HCT116 (cell line): Measurements from ENCODE around the gene SMIM5. TPM values are rescaled to one million over a fixed set of nuclear protein-coding genes. Genes with fewer than 3 reads are reported as not detected.

Experiments used
- ATAC-seq: fragments of 200-7000 bp; cut with Tn5 transposase; 2 replicates; pipeline ENCODE4 v1.9.1; 2020; ENCODE audit warnings: mild to moderate bottlenecking, moderate library complexity
- BruUV-seq: library from RNA; stranded (reverse); fragments of 400-500 nt; replicated peaks from 2 replicates; lab custom pipeline; 2021; lab: Mats Ljungman, UMichigan
- CTCF ChIA-PET: fragments of 300-600 bp; sonication (Branson Sonifier 250); formaldehyde crosslinking; loops from one replicate; lab custom pipeline; 2021; ENCODE audit warnings: antibody characterized with exemption; lab: Charles Lee
- POLR2A ChIA-PET: fragments of 300-600, 350-600 bp; sonication (Branson Sonifier 250); formaldehyde crosslinking; loops from one replicate; lab custom pipeline; 2021; ENCODE audit warnings: antibody characterized with exemption; lab: Charles Lee
- RAD21 ChIA-PET, 2 experiments: fragments of 300-600 bp; sonication (Branson Sonifier 250); formaldehyde crosslinking; loops; one replicate each; lab custom pipeline; 2023; ENCODE audit warnings: low total read pairs in 2 of 2; ENCODE audit not compliant: uncharacterized antibody in 2 of 2, unreplicated experiment in 2 of 2, low non-redundant PET in 1 of 2; lab: Charles Lee
- DNase-seq: peaks from one replicate; pipeline ENCODE4 v3.0.0-alpha.2; 2010; ENCODE audit warnings: low read depth, low spot score
- H2AFZ ChIP-seq: fragments of 200-600 bp; shearing (Covaris generic), sonication (generic); 2 replicates; pipeline ENCODE4 v1.6.1; 2017; ENCODE audit warnings: low read depth, mixed run types, mixed read lengths, antibody characterized with exemption, low read length; ENCODE audit not compliant: poor library complexity, severe bottlenecking
- H3K27ac ChIP-seq: 2 replicates; pipeline ENCODE4 v1.5.1; 2012; ENCODE audit warnings: low read depth, low read length
- H3K27me3 ChIP-seq: fragments of 200-600 bp; sonication (generic); 2 replicates; pipeline ENCODE4 v1.6.1; 2016; ENCODE audit warnings: mixed run types, low read length, mixed read lengths; ENCODE audit not compliant: insufficient read depth
- H3K36me3 ChIP-seq, 2 experiments: fragments of 200-500 bp in 1 of 2; fragments of 200-600 bp in 1 of 2; sonication (Bioruptor generic) in 1 of 2; sonication (generic) in 1 of 2; 2 replicates each; pipeline versions ENCODE4 v1.5.1 to v1.6.1; 2014 to 2016; ENCODE audit warnings: low read length in 2 of 2, inconsistent platforms in 1 of 2, mixed read lengths in 1 of 2, mixed run types in 1 of 2; ENCODE audit not compliant: insufficient read depth in 2 of 2, control insufficient read depth in 1 of 2
- H3K4me1 ChIP-seq, 2 experiments: fragments of 200-600 bp in 1 of 2; sonication (generic) in 1 of 2; 2 replicates each; pipeline versions ENCODE4 v1.5.1 to v1.6.1; 2012 to 2017; ENCODE audit warnings: low read length in 2 of 2, inconsistent platforms in 1 of 2, mild to moderate bottlenecking in 1 of 2, mixed read lengths in 1 of 2, mixed run types in 1 of 2, moderate library complexity in 1 of 2; ENCODE audit not compliant: insufficient read depth in 2 of 2, control insufficient read depth in 1 of 2
- H3K4me2 ChIP-seq: fragments of 200-600 bp; sonication (generic); 2 replicates; pipeline ENCODE4 v1.6.1; 2017; ENCODE audit warnings: mixed run types, low read length, mixed read lengths
- H3K4me3 ChIP-seq, 2 experiments: fragments of 200-600 bp in 1 of 2; sonication (generic) in 1 of 2; replicated peaks in 1 of 2; 2 replicates each; pipeline ENCODE4 v1.5.1; 2011 to 2016; ENCODE audit warnings: low read length in 2 of 2, control low read depth in 1 of 2, low read depth in 1 of 2, mild to moderate bottlenecking in 1 of 2, mixed read lengths in 1 of 2, mixed run types in 1 of 2
- H3K79me2 ChIP-seq: fragments of 200-600 bp; sonication (generic); 2 replicates; pipeline ENCODE4 v1.6.1; 2017; ENCODE audit warnings: mild to moderate bottlenecking, mixed run types, low read length, moderate library complexity, mixed read lengths; ENCODE audit not compliant: insufficient read depth
- H3K9ac ChIP-seq: fragments of 200-600 bp; sonication (generic); 2 replicates; pipeline ENCODE4 v1.6.1; 2016; ENCODE audit warnings: low read length, mixed read lengths
- H3K9me2 ChIP-seq: fragments of 200-600 bp; sonication (generic), shearing (Covaris generic); 2 replicates; pipeline ENCODE4 v1.6.1; 2017; ENCODE audit warnings: mixed run types, mild to moderate bottlenecking, moderate library complexity; ENCODE audit not compliant: insufficient read depth
- H3K9me3 ChIP-seq, 2 experiments: fragments of 200-500 bp in 1 of 2; fragments of 200-600 bp in 1 of 2; sonication (Bioruptor generic) in 1 of 2; sonication (generic) in 1 of 2; 2 replicates each; pipeline ENCODE4 v1.6.1; 2014 to 2017; ENCODE audit warnings: low read length in 2 of 2, mixed read lengths in 2 of 2, inconsistent platforms in 1 of 2, low read depth in 1 of 2, mild to moderate bottlenecking in 1 of 2, mixed run types in 1 of 2, moderate library complexity in 1 of 2; ENCODE audit not compliant: control insufficient read depth in 1 of 2, insufficient read depth in 1 of 2
- H4K20me1 ChIP-seq: fragments of 200-600 bp; sonication (generic), shearing (Covaris generic); 2 replicates; pipeline ENCODE4 v1.6.1; 2017; ENCODE audit warnings: mixed run types, mild to moderate bottlenecking, moderate library complexity; ENCODE audit not compliant: insufficient read depth
- SP1 ChIP-seq: IDR thresholded peaks from 2 replicates; pipeline ENCODE4 v1.6.1; 2012; ENCODE audit warnings: low read depth
- YY1 ChIP-seq: IDR thresholded peaks from 2 replicates; pipeline ENCODE4 v1.6.1; 2011; ENCODE audit warnings: low read length, low read depth, moderate library complexity, mild to moderate bottlenecking; ENCODE audit not compliant: insufficient replicate concordance; ENCODE audit errors: extremely low read depth
- ZBTB33 ChIP-seq: IDR thresholded peaks from 2 replicates; pipeline ENCODE4 v1.6.1; 2011; ENCODE audit warnings: mild to moderate bottlenecking, low read length, moderate library complexity; ENCODE audit not compliant: insufficient replicate concordance; ENCODE audit errors: extremely low read depth
- intact Hi-C: fragments of 100-400 bp; cut with micrococcal nuclease; formaldehyde crosslinking; loops from 2 replicates; pipeline ENCODE4 v1.10.0; 2022
- total RNA-seq: library from RNA; stranded (reverse); gene quantifications from one replicate; pipeline ENCODE4 v1.2.1, GENCODE V29; 2021; ENCODE audit not compliant: unreplicated experiment

The SMIM5 gene
- total RNA-seq, 1 experiment from 2014 or later: 0.12 TPM

DNA sequence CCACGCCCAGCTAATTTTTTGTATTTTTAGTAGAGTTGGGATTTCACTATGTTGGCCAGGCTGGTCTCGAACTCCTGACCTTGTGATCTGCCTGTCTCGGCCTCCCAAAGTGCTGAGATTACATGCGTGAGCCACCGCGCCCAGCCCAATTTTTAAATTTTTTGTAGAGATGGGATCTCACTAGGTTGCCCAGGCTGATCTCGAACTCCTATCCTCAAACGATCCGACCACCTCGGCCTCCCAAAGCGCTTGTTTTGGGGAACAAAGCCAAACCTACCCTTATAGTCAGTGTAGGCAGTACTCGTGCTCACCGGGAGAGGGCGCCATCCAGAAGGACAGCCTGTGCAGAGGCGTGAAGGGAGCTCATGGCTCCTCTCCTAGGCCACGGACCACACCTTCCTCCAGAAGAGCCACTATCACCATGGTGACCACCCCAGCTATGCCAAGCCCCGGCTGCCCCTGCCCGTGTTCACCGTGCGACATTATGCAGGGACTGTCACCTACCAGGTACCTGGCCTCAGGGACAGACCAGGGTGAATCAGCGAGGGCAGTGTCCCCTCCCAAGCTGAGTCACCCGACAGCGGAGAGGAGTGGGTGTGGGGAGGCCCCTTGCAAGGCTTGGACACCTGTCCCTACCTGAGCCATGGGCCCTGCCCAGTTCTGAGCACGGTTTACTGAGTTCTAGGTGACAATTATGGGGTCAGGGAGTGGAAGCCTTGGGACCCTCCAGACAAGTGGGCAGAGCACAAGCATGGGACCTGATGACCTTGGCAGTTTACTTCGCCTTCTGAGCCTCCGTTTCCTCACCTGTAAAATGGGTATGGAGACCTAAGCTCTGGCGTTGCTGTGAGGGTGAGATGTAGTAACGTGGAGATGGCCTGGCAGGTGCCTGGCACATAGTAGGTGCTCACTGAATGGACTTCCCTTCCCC lies 31.9 kb upstream of the SMIM5 start (continued):
- TF ChIP-seq YY1 (peak; percentile 4), SP1 (peak; percentile 88)

- H3K4me2 ChIP-seq: peak overlapping the region; percentile 70; the same call in 1 of the 2 replicates
- ATAC-seq (no peak), DNase-seq (no peak)
- BruUV-seq: no TSS peak
- H3K9ac ChIP-seq: no peak overlapping the region
- no peak overlapping the region for H2AFZ ChIP-seq
- no peak overlapping the region for H3K4me3 ChIP-seq
- no peaks in the 10 kb centered on the region for H3K9me3 ChIP-seq
- ChIA-PET RAD21 (no interaction called here), POLR2A (no interaction called here), CTCF (interaction anchor here (0.9 to 4.2 kb wide), 6 partner anchors 8 to 147 kb away, joined by 3 to 73 read pairs (median 23); partner anchors contain the start of gene SMIM5)
- no peaks in the 10 kb centered on the region for H4K20me1 ChIP-seq
- H3K27ac ChIP-seq: no peak overlapping the region; the same call in 1 of the 2 replicates
- H3K4me1 ChIP-seq: peaks cover 15 to 51% of the 10 kb centered on the region in 2 experiments
- H3K9me2 ChIP-seq: no peaks in the 10 kb centered on the region
- H3K27me3 ChIP-seq: no peaks in the 10 kb centered on the region
- TF ChIP-seq ZBTB33: no peak
- intact Hi-C loops: loop anchor here (5.0 kb wide), 2 partner anchors 85 to 175 kb away; partner anchors contain the start of genes CASKIN2 and TSEN54
- H3K79me2 ChIP-seq: no peaks in the 10 kb centered on the region
- no peaks in the 10 kb centered on the region for H3K36me3 ChIP-seq
Measured at GRCh38 chr17:75602644-75603043, 30.6 kb upstream of the SMIM5 start.
